Activated CD8-positive, alpha-beta T cell treated with anti-CD3 and anti-CD28 coated beads for 36 hours (primary cell): ENCODE data around the gene PTPRD. TPM values are rescaled to one million over a fixed set of nuclear protein-coding genes. Genes with fewer than 3 reads are reported as not detected.

Experiments used
- ATAC-seq: fragments of 200-7000 bp; cut with Tn5 transposase; one replicate; pipeline ENCODE4 v1.10.0; 2021; ENCODE audit warnings: mild to moderate bottlenecking, moderate library complexity
- CTCF ChIA-PET: fragments of 350-600 bp; sonication (Branson Sonifier 250); formaldehyde crosslinking; loops from one replicate; lab custom pipeline; 2021; ENCODE audit warnings: antibody characterized with exemption; lab: Charles Lee
- POLR2A ChIA-PET: fragments of 350-600 bp; sonication (Branson Sonifier 250); formaldehyde crosslinking; loops from one replicate; lab custom pipeline; 2021; ENCODE audit warnings: antibody characterized with exemption; lab: Charles Lee
- DNase-seq: peaks from one replicate; pipeline ENCODE4 v3.0.0-alpha.2; 2020
- H3K27ac Mint-ChIP-seq: one replicate; pipeline ENCODE4 v1.8.0; 2021; ENCODE audit warnings: mild to moderate bottlenecking, mixed read lengths
- H3K27me3 Mint-ChIP-seq: one replicate; pipeline ENCODE4 v1.8.0; 2021; ENCODE audit warnings: mixed read lengths
- H3K36me3 Mint-ChIP-seq: one replicate; pipeline ENCODE4 v1.8.0; 2021; ENCODE audit warnings: low read depth, mixed read lengths
- H3K4me1 Mint-ChIP-seq: one replicate; pipeline ENCODE4 v1.8.0; 2021; ENCODE audit warnings: low read depth, mixed read lengths
- H3K4me3 Mint-ChIP-seq: one replicate; pipeline ENCODE4 v1.8.0; 2021; ENCODE audit warnings: mild to moderate bottlenecking, moderate library complexity, mixed read lengths
- H3K9me3 Mint-ChIP-seq: one replicate; pipeline ENCODE4 v1.8.0; 2021; ENCODE audit warnings: mixed read lengths
- CTCF ChIP-seq: fragments of 200-600 bp; IDR thresholded peaks from one replicate; pipeline ENCODE4 v1.8.0; 2022; ENCODE audit warnings: antibody characterized with exemption, mild to moderate bottlenecking
- intact Hi-C: fragments of 100-400 bp; cut with micrococcal nuclease; formaldehyde crosslinking; loops from one replicate; pipeline ENCODE4 v1.10.0; 2022
- total RNA-seq, 2 experiments: library from RNA; stranded (reverse); gene quantifications; one replicate each; pipeline ENCODE4 v1.2.3, GENCODE V29; 2021

PTPRD gene
- total RNA-seq, 2 experiments from 2014 or later: not detected

- ChIA-PET POLR2A (no interaction called here), CTCF (no interaction called here)
- DNase-seq (no peak), ATAC-seq (no peak)
- intact Hi-C loops: no loop called here
- Mint-ChIP-seq H3K4me1 (no peaks in the 10 kb centered on the region), H3K27ac (no peak overlapping the region), H3K27me3 (no peaks in the 10 kb centered on the region), H3K9me3 (peaks cover 11% of the 10 kb centered on the region), H3K4me3 (no peak overlapping the region), H3K36me3 (no peaks in the 10 kb centered on the region)
- TF ChIP-seq CTCF: no peak
Observed at GRCh38 chr9:10562581-10563343, 50.0 kb downstream of the PTPRD start.

- no peak for TF ChIP-seq CTCF
- Mint-ChIP-seq H3K9me3 (peaks cover 7% of the 10 kb centered on the region), H3K27ac (no peak overlapping the region), H3K27me3 (no peaks in the 10 kb centered on the region), H3K36me3 (no peaks in the 10 kb centered on the region), H3K4me1 (no peaks in the 10 kb centered on the region), H3K4me3 (no peak overlapping the region)
- intact Hi-C loops: no loop called here
- ChIA-PET POLR2A (no interaction called here), CTCF (no interaction called here)
- DNase-seq: no peak
- no peak for ATAC-seq
Observed at GRCh38 chr9:10548348-10548747, 64.5 kb downstream of the PTPRD start.

GRCh38 chr9:10538073-10538472 is 74.7 kb downstream of the PTPRD start:
- ATAC-seq (no peak), DNase-seq (no peak)
- H3K27me3 Mint-ChIP-seq: no peaks in the 10 kb centered on the region
- ChIA-PET POLR2A (no interaction called here), CTCF (no interaction called here)
- no peak for TF ChIP-seq CTCF
- no peaks in the 10 kb centered on the region for H3K4me1 Mint-ChIP-seq
- peaks cover 8% of the 10 kb centered on the region for H3K9me3 Mint-ChIP-seq
- no peak overlapping the region for H3K27ac Mint-ChIP-seq
- intact Hi-C loops: no loop called here
- no peaks in the 10 kb centered on the region for H3K36me3 Mint-ChIP-seq
- H3K4me3 Mint-ChIP-seq: no peak overlapping the region

- Mint-ChIP-seq H3K27ac (no peak overlapping the region), H3K27me3 (no peaks in the 10 kb centered on the region), H3K4me3 (no peak overlapping the region), H3K4me1 (no peaks in the 10 kb centered on the region), H3K36me3 (no peaks in the 10 kb centered on the region), H3K9me3 (peaks cover 8% of the 10 kb centered on the region)
- intact Hi-C loops: no loop called here
- ChIA-PET CTCF (no interaction called here), POLR2A (no interaction called here)
- TF ChIP-seq CTCF: no peak
- no peak for ATAC-seq
- no peak for DNase-seq
Observed at GRCh38 chr9:10534850-10535249, 78.0 kb downstream of the PTPRD start.

- Mint-ChIP-seq H3K27ac (no peak overlapping the region), H3K27me3 (no peaks in the 10 kb centered on the region), H3K4me3 (no peak overlapping the region), H3K36me3 (no peaks in the 10 kb centered on the region), H3K4me1 (no peaks in the 10 kb centered on the region), H3K9me3 (peaks cover 8% of the 10 kb centered on the region)
- ChIA-PET CTCF (no interaction called here), POLR2A (no interaction called here)
- no peak for TF ChIP-seq CTCF
- intact Hi-C loops: no loop called here
- DNase-seq: no peak
- ATAC-seq: no peak
Observed at GRCh38 chr9:10525972-10526371, 86.8 kb downstream of the PTPRD start.
